NCI-H1105 (cell line): Measurements from ENCODE around the gene BCL11A.

Experiments used
- DNase-seq: peaks from one replicate; lab custom pipeline; 2025; lab: John Stamatoyannopoulos, UW

BCL11A gene

DNA sequence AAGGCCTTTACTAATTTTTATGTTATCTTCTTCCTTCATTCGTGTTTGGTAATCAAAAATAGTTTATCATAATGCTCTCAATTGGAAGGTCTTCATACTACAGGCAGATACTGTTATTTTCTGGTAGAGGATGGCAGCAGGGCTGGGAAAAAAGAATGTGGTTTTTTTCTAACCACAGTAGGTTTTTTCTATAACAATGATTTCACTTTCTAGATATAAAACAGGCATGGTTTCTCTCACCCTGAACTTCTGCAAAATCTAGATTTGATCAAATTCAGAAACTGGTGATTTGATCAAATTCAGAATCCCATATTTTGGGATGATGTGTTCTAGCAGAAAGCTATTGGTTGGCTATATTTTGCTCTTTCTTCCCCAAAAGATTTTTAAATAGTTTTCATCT lies 27.6 kb downstream of the BCL11A start:
- no peak for DNase-seq

DNA sequence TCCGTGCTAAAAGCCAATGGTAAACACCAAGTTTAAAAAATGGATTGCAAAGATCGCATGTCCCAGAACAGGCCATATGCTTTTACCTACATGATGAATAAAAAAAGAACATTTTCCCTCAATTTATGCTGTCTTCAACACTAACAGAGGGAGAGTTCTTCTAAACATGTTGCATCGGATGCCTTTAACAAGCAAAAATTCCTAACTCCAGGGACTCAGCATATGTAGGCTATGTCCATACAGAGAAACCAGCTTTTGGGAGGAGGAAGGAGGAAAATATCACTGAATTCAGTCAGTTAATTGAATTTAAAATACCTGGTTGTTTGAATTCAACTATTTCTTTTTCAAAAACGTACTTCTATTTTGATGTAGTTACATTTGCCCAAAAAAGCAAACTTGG lies 28.6 kb downstream of the BCL11A start:
- no peak for DNase-seq

DNA sequence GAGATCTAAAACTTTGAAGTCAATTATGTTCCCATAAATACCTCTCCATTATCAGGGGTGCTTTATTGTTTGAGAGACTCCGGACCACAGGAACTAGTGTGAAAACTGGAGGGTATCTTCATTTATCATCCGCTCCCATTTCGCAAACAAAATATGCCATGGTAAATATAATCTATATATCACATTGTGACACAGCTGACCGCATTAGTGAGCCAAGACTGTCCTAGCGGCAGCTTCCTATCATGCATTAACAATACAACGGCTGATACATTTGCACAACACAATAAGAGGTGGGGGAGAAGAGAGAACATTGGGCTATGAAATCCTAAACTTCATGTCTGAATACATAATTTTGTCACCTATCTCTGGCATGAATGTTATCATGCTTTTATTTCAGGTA lies 29.5 kb downstream of the BCL11A start:
- no peak for DNase-seq

DNA sequence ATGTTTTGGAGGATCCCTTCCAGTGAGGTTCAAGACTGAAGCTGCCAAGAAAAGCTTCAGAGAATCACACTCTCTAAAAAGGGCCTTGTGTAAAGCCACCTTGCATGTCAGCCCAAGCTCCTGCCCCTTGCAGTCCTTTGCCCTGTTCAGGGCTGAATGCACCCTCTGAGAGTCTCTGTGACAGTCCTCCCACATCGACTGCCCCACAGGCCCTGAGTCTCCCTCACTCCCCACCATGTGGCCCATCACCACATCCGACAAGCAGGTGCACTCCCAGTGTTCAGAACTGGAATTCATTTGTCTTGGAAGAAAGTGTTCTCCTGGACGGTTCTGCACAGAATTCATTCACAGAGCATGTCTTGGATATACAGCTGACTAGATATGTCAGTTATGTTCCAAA lies 31.0 kb downstream of the BCL11A start:
- no peak for DNase-seq

DNA sequence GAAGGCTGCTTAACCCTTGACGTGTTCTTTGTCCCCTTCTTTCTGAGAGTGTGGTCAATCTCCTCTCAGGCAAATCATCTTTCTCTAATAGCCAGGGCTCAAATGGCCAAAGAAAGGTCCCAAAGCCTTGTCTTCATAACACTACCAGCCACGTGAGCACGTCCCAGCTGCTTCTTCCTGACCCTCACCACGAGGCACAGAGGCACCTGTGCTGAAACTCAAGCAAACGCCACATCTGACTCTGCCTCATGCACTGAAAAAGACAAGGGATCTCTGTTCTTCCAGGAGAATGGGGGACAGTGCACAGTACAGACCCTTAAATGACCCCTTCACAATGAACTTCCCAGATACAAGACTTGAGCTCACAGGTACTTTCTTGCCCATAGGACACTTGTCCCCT lies 31.8 kb downstream of the BCL11A start:
- no peak for DNase-seq

DNA sequence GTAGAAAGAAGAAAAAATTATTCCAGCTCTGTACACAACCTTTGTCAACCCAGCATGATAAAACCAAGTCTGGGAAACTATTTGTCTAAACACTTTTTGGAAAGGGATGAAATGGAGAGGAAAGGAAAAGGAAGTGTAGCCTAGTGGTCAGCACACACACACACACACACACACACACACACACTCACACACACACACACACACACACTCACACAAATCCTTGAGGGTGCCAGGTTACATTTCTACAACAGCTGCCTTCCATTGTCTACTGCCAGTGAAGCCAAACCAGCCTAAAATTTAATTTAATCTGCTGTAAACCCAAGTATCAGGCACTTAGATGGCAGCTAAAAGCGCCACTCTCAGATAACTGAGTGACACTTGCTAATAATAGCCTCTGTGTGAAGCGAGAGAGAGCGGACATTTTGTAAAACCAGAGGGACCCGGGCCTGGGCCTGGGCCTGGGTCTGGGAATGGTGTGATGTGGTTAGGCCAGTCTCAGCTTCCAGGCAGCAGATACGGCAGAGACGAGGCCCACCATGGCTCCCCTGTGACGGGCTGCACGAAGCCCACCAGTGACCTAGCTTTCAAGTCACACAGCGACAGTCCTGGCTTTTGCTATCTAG lies 32.4 kb downstream of the BCL11A start:
- no peak for DNase-seq

DNA sequence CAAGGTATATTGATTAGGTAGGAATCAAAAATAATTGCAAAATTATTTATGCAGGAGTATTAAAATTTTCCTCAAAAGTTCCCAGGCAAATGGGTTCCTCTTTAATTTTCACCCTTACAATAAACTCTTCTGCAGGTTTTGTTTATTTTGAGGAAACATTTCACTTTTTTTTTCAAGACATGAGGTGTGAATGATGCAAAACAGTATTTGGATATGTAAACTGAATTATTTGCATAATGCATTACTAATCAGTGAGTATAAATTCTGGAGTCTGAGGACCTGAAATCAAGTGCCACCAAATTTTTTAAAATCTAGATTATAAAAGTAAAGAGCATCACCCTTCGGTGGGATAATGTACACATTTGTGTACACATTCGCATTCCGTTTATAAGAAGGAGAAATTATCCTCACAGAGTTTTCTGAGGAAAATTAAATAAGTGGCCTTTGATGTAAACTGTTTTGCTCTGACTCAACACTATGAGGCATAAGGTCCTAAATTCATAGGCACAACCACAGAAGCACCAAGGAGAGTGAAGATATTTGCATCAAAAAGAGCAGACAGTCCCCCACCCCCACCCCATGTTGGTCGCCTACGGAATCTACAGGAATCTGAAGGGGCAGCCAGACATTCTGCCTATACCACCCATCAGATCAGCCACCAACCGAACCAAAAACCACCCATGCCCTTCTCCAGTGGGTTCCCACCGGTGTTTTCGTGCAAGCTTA lies 33.1 kb downstream of the BCL11A start:
- no peak for DNase-seq

DNA sequence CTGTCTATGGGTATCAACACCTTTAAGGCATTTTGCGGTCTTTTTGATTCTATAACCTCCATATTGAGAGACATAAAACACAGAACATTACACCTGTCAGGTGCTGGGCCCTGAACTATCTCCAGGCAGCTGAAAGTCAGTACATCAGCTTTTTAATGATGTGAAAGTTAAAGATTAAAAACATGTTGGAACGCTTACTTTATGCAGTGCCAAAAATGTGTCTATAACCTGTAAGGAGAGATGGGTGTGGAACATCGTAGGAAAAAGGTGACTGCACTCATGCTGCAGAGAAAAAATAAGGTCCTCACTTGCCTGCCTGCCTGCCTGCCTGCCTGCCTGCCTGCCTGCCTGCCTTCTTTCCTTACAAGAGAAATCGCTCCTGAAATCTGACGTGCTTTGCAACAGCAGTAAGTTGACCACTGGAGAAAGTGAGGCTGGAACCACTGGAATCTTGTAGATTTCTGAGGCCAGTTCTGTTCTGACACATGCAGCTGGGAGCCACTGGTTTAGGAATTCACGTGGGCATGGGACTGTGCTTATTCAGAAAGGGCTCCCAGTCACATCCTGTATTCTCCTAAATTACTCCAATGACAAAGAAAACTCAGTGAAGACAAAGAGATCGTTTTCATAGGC lies 34.1 kb downstream of the BCL11A start:
- DNase-seq = no peak

DNA sequence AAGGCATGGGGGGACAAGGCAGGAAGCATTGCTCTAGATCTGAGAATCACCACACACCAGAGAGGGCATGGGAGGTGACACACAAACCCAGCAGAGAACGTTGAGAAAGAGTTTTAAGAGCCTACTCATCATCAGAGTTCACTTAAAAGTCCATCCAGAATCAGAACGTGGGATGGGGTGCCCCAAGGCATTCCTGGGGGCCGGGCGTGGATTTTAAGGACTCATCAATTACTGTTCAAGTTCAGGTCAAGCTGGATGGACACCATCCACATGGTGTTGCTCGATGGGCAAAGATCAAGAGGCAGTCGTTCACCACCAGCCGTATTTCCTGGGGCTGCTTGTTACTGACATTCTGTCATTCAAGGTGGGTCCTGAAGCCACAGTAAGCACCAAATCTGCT lies 34.9 kb downstream of the BCL11A start:
- no peak for DNase-seq

DNA sequence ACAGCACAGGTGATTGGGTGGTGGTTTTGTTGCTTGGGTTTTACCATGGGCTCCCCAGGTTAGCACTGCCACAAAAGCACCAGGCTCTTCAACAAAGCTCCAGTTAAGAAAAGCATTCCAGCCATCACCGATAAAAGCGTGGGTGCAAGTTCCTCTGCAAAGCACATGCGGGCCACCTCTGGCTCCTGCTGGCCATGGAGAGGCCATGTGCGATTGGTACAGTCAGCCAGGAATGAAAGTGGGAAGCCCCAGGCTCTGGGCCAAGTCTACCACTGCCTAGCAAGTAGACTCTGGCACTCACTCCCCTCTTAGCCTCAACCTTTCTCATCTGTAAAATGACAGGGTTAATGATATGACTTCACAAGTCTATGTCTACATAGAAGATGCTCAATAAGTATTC lies 36.0 kb downstream of the BCL11A start:
- DNase-seq = no peak

DNA sequence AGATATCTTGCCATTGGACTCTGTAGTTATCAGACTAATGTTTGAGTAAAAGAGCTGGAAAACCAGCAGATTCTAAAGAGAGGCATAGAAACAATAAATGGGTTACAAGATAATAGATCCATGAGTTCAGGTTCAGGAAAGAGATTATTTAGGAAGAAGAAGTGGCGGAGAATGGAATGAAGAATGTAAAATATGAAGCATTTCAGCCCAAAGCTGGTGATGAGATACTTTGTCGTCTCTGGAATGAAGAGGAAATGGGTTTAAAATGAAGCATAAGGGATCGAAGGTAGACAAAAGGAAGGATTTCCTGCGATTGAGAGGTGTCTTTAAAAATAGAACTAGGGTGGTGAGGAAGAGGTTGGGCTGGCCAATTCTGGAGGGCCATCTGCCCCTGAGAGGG lies 36.6 kb downstream of the BCL11A start:
- DNase-seq = no peak

DNA sequence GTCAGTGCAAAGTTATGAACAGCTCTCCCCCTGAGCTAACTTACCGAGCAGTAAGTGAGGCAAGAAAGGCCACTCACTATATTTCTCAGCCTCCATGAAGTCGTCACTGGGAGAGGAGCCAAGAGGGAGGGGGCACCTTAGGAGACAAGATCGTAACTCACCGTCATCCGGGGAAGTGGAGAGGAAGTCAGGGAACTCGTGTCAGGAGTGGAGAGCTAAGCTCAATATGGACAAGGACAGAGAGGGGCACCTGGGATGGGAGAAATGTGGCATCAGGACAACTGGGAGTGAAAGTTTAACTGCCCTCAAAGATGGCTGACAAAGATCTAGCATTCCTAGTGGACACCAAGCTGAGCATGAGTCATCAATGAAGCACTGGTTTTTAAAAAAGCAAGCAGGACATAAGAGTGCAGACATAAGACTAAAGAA lies 37.1 kb downstream of the BCL11A start:
- DNase-seq = no peak

DNA sequence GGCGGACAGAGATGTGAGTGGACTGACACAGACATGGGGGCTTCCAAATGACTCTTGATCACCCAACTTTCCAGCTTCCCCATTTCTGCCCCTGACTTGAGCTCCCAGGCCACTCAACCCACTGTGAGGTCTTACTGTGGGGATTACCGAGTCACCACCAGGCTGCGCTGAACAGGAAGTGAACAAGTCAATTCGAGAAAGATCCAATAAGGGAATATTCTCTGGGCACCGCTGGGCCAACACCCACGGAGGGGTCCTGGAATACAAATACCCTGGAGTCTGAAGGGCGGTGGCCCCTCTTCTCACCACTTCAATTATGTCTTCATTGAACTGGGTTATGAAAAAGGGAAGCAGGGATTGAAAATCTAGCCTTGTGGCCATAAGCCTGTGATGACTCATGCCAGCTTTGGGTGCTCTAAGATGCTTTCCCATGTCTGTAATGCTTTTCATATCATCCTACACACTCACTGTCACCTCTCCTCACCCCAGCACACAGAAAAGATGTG lies 37.7 kb downstream of the BCL11A start:
- no peak for DNase-seq

DNA sequence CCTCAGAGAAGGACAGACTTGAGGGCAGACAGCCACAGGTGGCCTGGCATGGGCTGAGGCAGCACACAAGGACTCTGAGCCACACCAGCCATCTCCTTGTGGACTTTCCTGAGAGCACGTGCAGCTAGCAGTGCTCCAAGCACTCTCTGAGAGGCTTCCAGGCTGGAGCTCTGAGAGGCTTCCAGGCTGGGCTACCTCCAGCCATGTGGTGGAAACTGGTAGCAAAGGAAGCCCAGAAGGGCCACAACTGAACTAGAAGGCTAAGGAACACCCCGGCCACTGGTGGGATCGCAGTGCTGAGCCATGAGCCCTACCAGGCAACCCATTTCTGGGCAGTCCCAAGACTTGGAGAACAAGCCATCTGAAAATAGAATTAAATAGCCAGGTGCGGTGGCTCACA lies 39.5 kb downstream of the BCL11A start:
- DNase-seq = no peak

DNA sequence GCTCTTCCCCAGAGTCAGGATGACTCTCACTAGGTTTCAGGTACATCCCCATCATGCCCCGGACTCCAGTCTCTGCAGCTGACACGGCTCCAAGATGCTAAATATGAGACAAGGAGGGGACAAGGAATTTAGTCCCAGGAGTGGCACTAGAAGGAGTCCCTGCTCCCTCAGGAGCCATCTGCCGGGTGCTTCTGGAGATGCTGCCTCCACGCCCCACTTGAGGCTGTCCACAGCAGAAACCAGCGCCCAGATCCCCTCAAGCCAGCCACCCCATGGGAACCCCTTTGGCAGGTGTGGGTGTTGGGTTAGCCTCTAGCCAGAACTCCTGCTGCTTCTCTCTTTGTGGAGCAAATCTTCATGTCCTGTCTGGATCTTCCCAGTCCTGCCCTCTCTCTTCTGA lies 40.3 kb downstream of the BCL11A start:
- no peak for DNase-seq

DNA sequence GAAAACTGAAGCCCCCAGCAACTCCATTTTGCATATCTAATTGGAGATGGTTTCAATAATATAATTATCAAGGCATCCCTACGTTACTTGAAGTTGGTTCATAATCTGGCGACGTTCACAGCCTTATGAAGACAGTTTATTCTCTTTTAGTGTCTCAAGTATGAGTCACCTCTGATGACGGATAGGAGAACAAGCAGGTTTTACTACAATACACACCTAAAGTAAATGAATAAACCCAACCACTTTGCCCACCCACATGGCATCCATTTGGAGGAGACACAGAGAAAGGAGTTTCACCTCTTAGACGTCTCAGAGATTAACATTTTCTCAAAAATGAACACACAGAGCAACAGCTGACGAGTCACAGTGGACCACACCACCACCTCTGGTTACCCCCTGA lies 40.8 kb downstream of the BCL11A start:
- DNase-seq = no peak

DNA sequence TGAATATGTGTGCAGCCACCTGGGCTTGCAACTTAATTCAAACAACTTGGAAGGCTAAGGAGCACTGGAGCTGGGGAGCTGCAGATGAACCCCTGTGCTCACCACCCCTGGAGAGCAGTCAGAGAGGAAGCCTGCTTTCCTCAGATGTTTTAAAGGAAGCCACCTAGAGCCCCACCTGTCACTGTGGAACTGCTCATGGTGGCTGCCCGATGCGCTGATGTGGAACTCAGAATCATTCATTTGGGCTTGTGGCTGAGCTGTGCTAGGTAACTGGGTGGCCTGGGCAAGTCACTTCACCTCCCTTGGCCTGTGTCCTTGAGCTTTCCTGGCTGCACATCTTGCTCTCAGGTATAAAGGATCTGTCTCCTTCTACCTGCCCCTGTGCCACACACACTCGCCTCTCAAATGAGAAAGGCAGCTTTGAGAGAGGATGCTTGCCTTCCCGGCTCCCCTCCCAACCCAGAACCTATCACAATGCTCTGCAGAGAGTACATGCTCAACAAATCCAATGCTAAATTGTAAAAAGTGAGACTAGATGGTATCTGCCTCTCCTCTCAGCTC lies 41.3 kb downstream of the BCL11A start:
- no peak for DNase-seq

DNA sequence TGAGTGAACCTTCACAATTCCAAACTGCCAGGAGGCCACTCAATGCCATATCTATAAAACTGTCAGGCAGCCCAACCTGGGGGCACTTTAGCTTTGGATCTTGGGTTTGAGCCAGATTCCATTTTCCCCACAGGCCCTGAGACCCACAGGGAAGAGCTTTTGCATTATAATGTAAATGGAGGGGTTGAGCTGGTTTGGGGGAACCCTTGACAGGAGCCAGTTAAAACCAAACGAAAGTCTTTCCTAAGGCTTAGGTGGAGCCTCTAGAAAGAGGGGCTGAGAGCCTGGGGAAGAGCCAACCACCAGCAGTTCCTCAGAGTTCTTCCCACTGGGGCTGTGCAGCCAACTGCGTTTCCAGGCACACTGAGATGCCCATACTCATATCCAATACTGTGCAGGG lies 42.7 kb downstream of the BCL11A start:
- peak; percentile 37 for DNase-seq

DNA sequence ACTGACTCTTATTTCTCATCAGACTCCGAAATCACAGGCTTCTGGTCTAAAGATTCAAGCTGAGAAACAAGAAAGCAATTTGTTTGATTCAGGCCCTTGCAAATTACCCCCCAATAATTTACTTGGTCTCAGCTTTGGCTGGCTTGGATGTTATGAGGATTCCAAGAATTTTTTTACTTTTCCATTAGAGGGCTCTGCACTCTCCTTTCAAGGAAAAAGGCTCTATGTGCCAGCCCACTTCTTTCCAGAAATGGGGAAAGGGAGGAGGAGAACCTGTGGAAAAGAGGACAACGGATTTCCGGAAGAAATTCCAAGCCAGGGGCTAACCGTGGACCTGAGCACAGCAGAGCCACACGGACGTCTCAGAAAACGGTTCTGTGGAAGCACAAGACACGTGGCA lies 44.4 kb downstream of the BCL11A start:
- no peak for DNase-seq

DNA sequence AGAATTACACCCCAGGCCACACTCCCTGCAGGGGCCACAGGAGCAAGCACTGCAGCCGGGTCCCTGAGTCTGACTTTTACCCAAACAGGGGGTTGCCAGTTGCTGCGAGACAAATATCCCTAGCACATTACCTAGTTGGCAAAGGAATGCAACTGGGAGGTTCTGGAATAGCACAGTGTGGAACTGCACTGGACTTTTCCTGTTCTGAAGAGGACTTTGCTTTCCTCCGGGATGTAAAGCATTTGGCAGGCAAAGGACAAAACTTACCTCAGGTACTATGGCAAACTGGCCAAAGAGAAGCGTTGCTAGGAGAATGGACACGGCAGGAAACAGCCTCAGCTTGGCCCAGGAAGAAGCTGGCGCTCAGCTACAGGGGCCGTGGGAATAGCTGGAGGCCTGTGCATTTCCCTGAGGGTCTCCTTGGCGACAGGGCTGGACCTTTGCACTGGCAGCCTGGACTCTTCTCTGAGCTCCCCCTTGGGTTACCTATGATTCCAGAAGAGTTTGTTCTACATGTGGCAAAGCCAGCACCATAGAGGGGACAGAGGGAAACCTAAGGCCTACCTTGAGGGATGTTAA lies 45.0 kb downstream of the BCL11A start:
- no peak for DNase-seq

DNA sequence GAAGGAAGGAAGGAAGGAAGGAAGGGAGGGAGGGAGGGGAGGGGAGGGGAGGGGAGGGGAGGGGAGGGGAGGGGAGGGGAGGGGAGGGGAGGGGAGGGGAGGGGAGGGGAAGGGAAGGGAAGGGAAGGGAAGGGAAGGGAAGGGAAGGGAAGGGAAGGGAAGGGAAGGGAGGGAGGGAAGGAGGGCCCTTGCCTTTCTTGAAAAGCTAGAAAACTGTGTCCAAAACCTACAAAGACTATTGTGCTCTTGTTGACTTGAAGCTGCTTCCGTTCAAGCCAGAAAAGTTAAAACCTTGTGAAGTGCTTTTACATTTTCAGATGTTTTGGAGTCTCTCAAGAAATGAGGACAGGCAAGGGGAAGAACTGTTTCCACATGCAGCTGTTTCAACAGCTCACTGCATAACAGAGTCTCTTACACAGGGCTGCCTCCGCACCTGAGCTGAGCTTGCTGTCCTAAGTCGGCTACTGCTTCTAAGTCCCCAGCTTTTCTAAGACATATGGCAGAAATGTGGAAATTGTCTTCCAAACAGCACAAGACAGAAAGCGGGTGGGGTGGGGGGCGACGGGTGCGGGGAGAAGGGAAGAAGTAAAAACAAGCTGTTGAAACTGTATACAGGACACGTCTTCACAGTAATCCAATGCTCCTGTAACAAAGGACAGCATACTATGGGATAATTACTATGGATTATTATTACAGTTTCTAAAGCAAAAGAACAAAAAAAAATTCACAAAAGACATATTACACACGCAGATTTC lies 46.1 kb downstream of the BCL11A start:
- no peak for DNase-seq

DNA sequence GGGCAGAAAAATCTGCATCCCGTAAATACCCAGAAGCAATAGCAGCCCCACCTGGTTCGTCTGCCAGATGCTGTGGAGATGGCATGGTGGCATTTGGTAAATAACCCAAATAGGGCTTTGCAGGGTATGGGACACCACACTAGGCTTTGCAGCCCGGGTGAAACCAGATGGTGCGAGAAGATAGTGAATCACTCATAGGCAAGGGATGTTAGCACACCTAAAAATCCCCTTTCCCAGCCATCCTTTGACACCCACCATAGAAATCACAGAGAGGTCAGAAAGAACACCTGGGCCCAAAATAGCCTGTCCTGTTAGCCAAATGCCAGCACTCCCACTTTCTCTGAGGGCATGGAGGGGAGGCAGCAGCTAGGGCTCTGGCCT lies 47.6 kb downstream of the BCL11A start:
- DNase-seq = no peak
